Suprapubic skin (tissue), 3 donors: ENCODE measurements around the gene GNAT2.

Experiments
- CTCF ChIP-seq, 2 donors: fragments of 200-600 bp in 1 of 2; fragments of 450-650 bp in 1 of 2; sonication (generic) in 1 of 2; IDR thresholded peaks; one replicate each; pipeline ENCODE4 v1.5.1; 2016 to 2019; ENCODE audit warnings: antibody characterized with exemption in 2 of 2, mild to moderate bottlenecking in 1 of 2, moderate library complexity in 1 of 2
- EP300 ChIP-seq: sonication (generic); formaldehyde crosslinking; IDR thresholded peaks from one replicate; pipeline ENCODE4 v1.6.1; 2017; ENCODE audit warnings: antibody characterized with exemption
- POLR2A ChIP-seq, 2 donors: fragments of 450-650 bp; IDR thresholded peaks; one replicate each; pipeline ENCODE4 v1.6.1; 2017; ENCODE audit warnings: antibody characterized with exemption in 2 of 2, mild to moderate bottlenecking in 2 of 2, moderate library complexity in 2 of 2

DNA sequence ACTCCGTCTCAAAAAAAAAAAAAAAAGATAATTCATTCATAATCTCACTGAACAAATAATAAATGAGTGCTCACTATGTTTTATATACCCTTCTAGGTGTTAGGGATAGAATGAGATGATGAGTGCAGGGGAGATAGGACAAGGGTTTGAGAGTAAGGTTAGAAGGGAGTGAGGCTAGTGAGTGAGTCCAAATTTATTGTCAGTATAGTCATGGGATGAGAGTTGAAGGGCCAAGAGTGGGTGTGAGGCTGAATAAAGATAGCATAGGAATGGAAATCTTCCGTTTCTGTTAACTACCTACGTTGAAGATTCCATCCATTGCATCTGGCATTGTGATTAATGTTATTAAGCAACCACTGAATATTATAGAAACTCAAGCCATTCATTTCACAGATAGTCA, 54.2 kb downstream of the GNAT2 start:
- TF ChIP-seq CTCF (IDR thresholded peaks at IDR 0.05), result no peak
- TF ChIP-seq POLR2A (IDR thresholded peaks at IDR 0.05), result no peak
- no peak for TF ChIP-seq EP300
